ENCODE results near the gene KCNIP4. TPM values are rescaled to one million over a fixed set of nuclear protein-coding genes. Genes with fewer than 3 reads are reported as not detected.

Gene KCNIP4
- total and polyA plus RNA-seq, 12 donors: 0.15 TPM; not detected in 11

- Histone ChIP-seq H3K36me3 (no peaks in the 10 kb centered on the region), H3K27ac (no peak overlapping the region), H3K9me3 (peaks cover 0 to 6% (median 0%) of the 10 kb centered on the region in 11 donors), H3K4me3 (no peak overlapping the region), H3K27me3 (no peaks in the 10 kb centered on the region), H3K4me1 (no peaks in the 10 kb centered on the region)
- ATAC-seq (no peak), DNase-seq (no peak)
- no peak for TF ChIP-seq CTCF (IDR thresholded peaks at IDR 0.05)
- WGBS, 2 donors: 38 to 60% methylated on average over 3 of the region's 3 CpGs
- intact Hi-C loops (cut with DNase I): no loop called here
Measured at GRCh38 chr4:21921526-21922180, 26.9 kb downstream of the KCNIP4 start.

GRCh38 chr4:21915761-21916160, 32.8 kb downstream of the KCNIP4 start:
- H3K4me1 ChIP-seq: no peaks in the 10 kb centered on the region
- DNase-seq (no peak), ATAC-seq (no peak)
- peaks cover 0 to 4% (median 0%) of the 10 kb centered on the region in 11 donors for H3K9me3 ChIP-seq
- no peak overlapping the region for H3K27ac ChIP-seq
- WGBS, 2 donors: 76 to 79% methylated on average over 3 of the region's 3 CpGs
- no peaks in the 10 kb centered on the region for H3K27me3 ChIP-seq
- no peak overlapping the region for H3K4me3 ChIP-seq
- no peak for TF ChIP-seq CTCF (IDR thresholded peaks at IDR 0.05)
- intact Hi-C loops (cut with DNase I): no loop called here
- no peaks in the 10 kb centered on the region for H3K36me3 ChIP-seq

- WGBS, 2 donors: 78 to 79% methylated on average over 1 of the region's 1 CpG
- H3K4me1 ChIP-seq: no peaks in the 10 kb centered on the region
- ATAC-seq: no peak
- peaks cover 0 to 38% (median 8%) of the 10 kb centered on the region in 11 donors for H3K9me3 ChIP-seq
- intact Hi-C loops (cut with DNase I): no loop called here
- TF ChIP-seq CTCF (IDR thresholded peaks at IDR 0.05): no peak
- no peaks in the 10 kb centered on the region for H3K36me3 ChIP-seq
- DNase-seq: no peak
- no peak overlapping the region for H3K4me3 ChIP-seq
- H3K27ac ChIP-seq: no peak overlapping the region
- no peaks in the 10 kb centered on the region for H3K27me3 ChIP-seq
Measured at GRCh38 chr4:21901831-21902230, 46.7 kb downstream of the KCNIP4 start.

GRCh38 chr4:21901281-21901680, 47.3 kb downstream of the KCNIP4 start:
- ATAC-seq (no peak), DNase-seq (no peak)
- no peak for TF ChIP-seq CTCF (IDR thresholded peaks at IDR 0.05)
- 85 to 91% methylated on average over 2 of the region's 2 CpGs for WGBS, 2 donors
- Histone ChIP-seq H3K27me3 (no peaks in the 10 kb centered on the region), H3K4me3 (no peak overlapping the region), H3K36me3 (no peaks in the 10 kb centered on the region), H3K4me1 (no peaks in the 10 kb centered on the region), H3K27ac (no peak overlapping the region), H3K9me3 (peaks cover 0 to 38% (median 8%) of the 10 kb centered on the region in 11 donors)
- intact Hi-C loops (cut with DNase I): no loop called here

Data from heart right ventricle (tissue), 16 donors.